ENCODE data around the gene NEK8. TPM values are rescaled to one million over a fixed set of nuclear protein-coding genes. Genes with fewer than 3 reads are reported as not detected.
A peak's percentile ranks its signal among the peaks of the same experiment; 100 is the strongest.

Gene NEK8
- total RNA-seq, 2 experiments from 2014 or later: 4.7 to 5.2 TPM

- H3K36me3 ChIP-seq (ENCODE audit: insufficient read depth, low read length): peaks cover 13% of the 10 kb centered on the region
- Mint-ChIP-seq H3K4me1 (ENCODE audit: low read depth) (peaks cover 27% of the 10 kb centered on the region), H3K27me3 (no peaks in the 10 kb centered on the region), H3K9me3 (no peaks in the 10 kb centered on the region), H3K27ac (peak within 1 kb of the TSS; percentile 88), H3K36me3 (ENCODE audit: low read depth) (peaks cover 10% of the 10 kb centered on the region), H3K4me3 (peak within 1 kb of the TSS; percentile 90)
- POLR2A ChIA-PET: interaction anchor here (0.6 to 13.8 kb wide), 8 partner anchors 12 to 874 kb away, joined by 3 to 268 read pairs (median 3); partner anchors contain the start of genes BLTP2, FLOT2, NEK8 and RPL23A
- no peaks in the 10 kb centered on the region for H3K27me3 ChIP-seq (ENCODE audit: control insufficient read depth in 1 of 2, insufficient read depth in 2 of 2, low read length in 2 of 2)
- H3K4me1 ChIP-seq (ENCODE audit: insufficient read depth, low read length): peaks cover 59% of the 10 kb centered on the region
- intact Hi-C loops (cut with DNase I, micrococcal nuclease): loop anchor here in 1 of 2 experiments (1.0 to 10.0 kb wide), 2 partner anchors 16 to 841 kb away; partner anchors contain the start of gene GIT1
- ATAC-seq (ENCODE audit: poor library complexity) (peak; percentile 88), DNase-seq (peak in 13 of 14 experiments; percentile 53 to 92 (median 67))
- no peak for TF ChIP-seq CTCF (IDR thresholded peaks at IDR 0.05)
- CTCF ChIA-PET: interaction anchor here (0.9 to 12.6 kb wide), 4 partner anchors 16 to 150 kb away, joined by 3 to 373 read pairs (median 4); partner anchors contain the start of genes NEK8, RPL23A and TLCD1
- peak within 1 kb of the TSS; percentile 76 for H3K4me3 ChIP-seq (ENCODE audit: low read length)
- no peaks in the 10 kb centered on the region for H3K9me3 ChIP-seq (ENCODE audit: control insufficient read depth in 1 of 2, insufficient read depth in 1 of 2, low read length in 2 of 2)
- peak within 1 kb of the TSS; percentile 72 to 88 for H3K27ac ChIP-seq (ENCODE audit: low read depth in 1 of 2, low read length in 2 of 2)
Measured at GRCh38 chr17:28743243-28744103, 14.9 kb downstream of the NEK8 start, which contains the start of gene TRAF4. Gene TRAF4, plus strand, starts transcription at chr17:28744011. Its CDS starts 102 bp downstream, at chr17:28744113.

GRCh38 chr17:28744104-28744971, 15.8 kb downstream of the NEK8 start:
- Mint-ChIP-seq H3K4me3 (peak overlapping the region; percentile 90), H3K36me3 (ENCODE audit: low read depth) (peaks cover 15% of the 10 kb centered on the region), H3K9me3 (no peaks in the 10 kb centered on the region), H3K4me1 (ENCODE audit: low read depth) (peaks cover 20% of the 10 kb centered on the region), H3K27ac (peak overlapping the region; percentile 88), H3K27me3 (no peaks in the 10 kb centered on the region)
- Histone ChIP-seq H3K27ac (ENCODE audit: low read depth in 1 of 2, low read length in 2 of 2) (peak overlapping the region; percentile 72 to 88), H3K4me1 (ENCODE audit: insufficient read depth, low read length) (peaks cover 50% of the 10 kb centered on the region), H3K9me3 (ENCODE audit: control insufficient read depth in 1 of 2, insufficient read depth in 1 of 2, low read length in 2 of 2) (no peaks in the 10 kb centered on the region), H3K36me3 (ENCODE audit: insufficient read depth, low read length) (peaks cover 21% of the 10 kb centered on the region), H3K27me3 (ENCODE audit: control insufficient read depth in 1 of 2, insufficient read depth in 2 of 2, low read length in 2 of 2) (no peaks in the 10 kb centered on the region), H3K4me3 (ENCODE audit: low read length) (peak overlapping the region; percentile 76)
- POLR2A ChIA-PET: interaction anchor here (0.6 to 13.8 kb wide), 11 partner anchors 16 to 208 kb away, joined by 3 to 268 read pairs (median 7); partner anchors contain the start of genes BLTP2, DHRS13, FLOT2 and NEK8
- intact Hi-C loops (cut with DNase I, micrococcal nuclease): loop anchor here in 1 of 2 experiments (1.0 to 10.0 kb wide), 2 partner anchors 17 to 840 kb away; partner anchors contain the start of gene GIT1
- ATAC-seq (ENCODE audit: poor library complexity) (peak; percentile 39), DNase-seq (peak; percentile 39 to 83 (median 58))
- TF ChIP-seq CTCF (IDR thresholded peaks at IDR 0.05): no peak
- CTCF ChIA-PET: interaction anchor here (0.9 to 12.6 kb wide), 4 partner anchors 17 to 149 kb away, joined by 3 to 373 read pairs (median 4); partner anchors contain the start of genes NEK8, RPL23A and TLCD1
